ENCODE data around the gene ZNF296. TPM values are rescaled to one million over a fixed set of nuclear protein-coding genes. Genes with fewer than 3 reads are reported as not detected.

Gene ZNF296
- total and polyA plus RNA-seq, 2 of the 13 experiments (the other 11 are each of a cell fraction or from before 2014, with no cell fraction given) = 0.26 to 0.62 TPM

DNA sequence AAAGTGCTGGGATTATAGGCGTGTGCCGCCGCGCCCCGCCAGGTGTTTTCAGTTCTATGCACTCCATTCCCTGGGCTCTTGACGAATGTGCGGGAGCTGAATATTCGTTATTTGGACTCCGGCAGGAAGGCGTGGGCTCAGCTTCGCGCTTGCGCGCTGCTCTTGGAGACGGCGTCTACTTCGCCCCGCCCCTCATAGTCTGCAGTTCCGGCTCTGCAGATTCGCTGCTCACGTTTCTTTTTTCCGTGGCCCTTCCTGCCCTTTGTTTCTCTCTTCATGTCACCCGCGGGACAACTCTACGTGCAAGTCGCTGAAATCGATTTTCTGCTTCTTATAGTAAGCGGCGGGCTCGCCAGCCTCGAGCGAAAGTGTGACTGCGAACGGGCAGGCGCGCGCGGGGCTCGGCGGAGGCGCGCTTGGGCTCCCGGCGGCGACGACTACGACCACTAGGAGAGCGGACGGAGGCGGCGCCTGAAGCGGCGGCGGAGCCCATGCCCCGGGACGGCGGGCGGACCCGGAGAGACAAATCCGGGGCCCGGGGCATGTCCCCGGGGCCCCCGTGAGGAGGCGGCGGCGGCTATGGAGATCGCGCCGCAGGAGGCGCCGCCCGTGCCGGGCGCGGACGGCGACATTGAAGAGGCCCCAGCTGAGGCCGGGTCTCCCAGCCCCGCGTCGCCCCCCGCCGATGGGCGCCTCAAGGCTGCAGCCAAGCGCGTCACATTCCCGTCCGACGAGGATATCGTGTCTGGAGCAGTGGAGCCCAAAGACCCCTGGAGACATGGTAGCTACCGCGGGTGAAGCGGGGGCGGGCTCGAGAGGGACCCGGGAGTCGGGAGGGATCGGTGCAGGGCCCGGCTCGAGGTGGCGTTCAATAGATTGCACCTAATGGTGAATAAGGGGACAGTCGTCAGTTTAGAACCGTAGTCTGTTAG, 16.7 kb upstream of the ZNF296 start, which contains the start of gene PPP1R37 (continued):
- TF ChIP-seq CBX5 (CRISPR knock-in tag; IDR thresholded peaks at IDR 0.05; ENCODE audit: borderline replicate concordance) (peak; percentile 23; the same call in 1 of the 2 replicates), MAFK (conservative IDR thresholded peaks at IDR 0.05 in 1 of 2, IDR thresholded peaks at IDR 0.05 in 1 of 2; ENCODE audit: low read length in 2 of 2) (no peak), GLI4 (CRISPR knock-in tag; IDR thresholded peaks at IDR 0.05; ENCODE audit: borderline replicate concordance) (no peak), KLF13 (CRISPR knock-in tag; IDR thresholded peaks at IDR 0.05) (no peak; the same call in 1 of the 2 replicates), KDM1A (CRISPR knock-in tag; IDR thresholded peaks at IDR 0.05) (no peak), NR1H2 (CRISPR knock-in tag; IDR thresholded peaks at IDR 0.05; ENCODE audit: borderline replicate concordance, low read depth) (no peak), KLF15 (CRISPR knock-in tag; IDR thresholded peaks at IDR 0.05; ENCODE audit: borderline replicate concordance) (no peak), ZNF816 (CRISPR knock-in tag; IDR thresholded peaks at IDR 0.05; ENCODE audit: borderline replicate concordance) (no peak; the same call in 1 of the 2 replicates), ZFP36L1 (CRISPR knock-in tag; IDR thresholded peaks at IDR 0.05) (no peak), ZSCAN29 (CRISPR knock-in tag; conservative IDR thresholded peaks at IDR 0.05) (no peak; the same call in 1 of the 2 replicates), DR1 (CRISPR knock-in tag; IDR thresholded peaks at IDR 0.05) (peak; percentile 43; the same call in 1 of the 2 replicates), ZNF264 (CRISPR knock-in tag; IDR thresholded peaks at IDR 0.05) (peak; percentile 56; the same call in 1 of the 2 replicates), TCF7 (IDR thresholded peaks at IDR 0.05; ENCODE audit: low read depth) (no peak), ZNF136 (CRISPR knock-in tag; IDR thresholded peaks at IDR 0.05; ENCODE audit: low read depth) (0 out of 2 replicates have a peak, but pooled peaks have one; percentile 26), NKX3-1 (CRISPR knock-in tag; IDR thresholded peaks at IDR 0.05) (no peak), NPAS2 (CRISPR knock-in tag; IDR thresholded peaks at IDR 0.05; ENCODE audit: borderline replicate concordance) (no peak), SOX6 (IDR thresholded peaks at IDR 0.05) (no peak), SOX6 (CRISPR knock-in tag; IDR thresholded peaks at IDR 0.05) (peak; percentile 50; the same call in 1 of the 2 replicates), ZNF232 (CRISPR knock-in tag; IDR thresholded peaks at IDR 0.05; ENCODE audit: borderline replicate concordance) (no peak), NCOR1 (IDR thresholded peaks at IDR 0.05; ENCODE audit: borderline replicate concordance, low read length) (no peak; the same call in 1 of the 2 replicates), FOXK1 (CRISPR knock-in tag; IDR thresholded peaks at IDR 0.05; ENCODE audit: borderline replicate concordance, low read depth) (peak; percentile 48; the same call in 1 of the 2 replicates), TP53 (CRISPR knock-in tag; conservative IDR thresholded peaks at IDR 0.05) (peak; percentile 31; the same call in 1 of the 2 replicates), CAMTA2 (CRISPR knock-in tag; IDR thresholded peaks at IDR 0.05; ENCODE audit: borderline replicate concordance) (0 out of 2 replicates have a peak, but pooled peaks have one; percentile 18), ZNF557 (CRISPR knock-in tag; IDR thresholded peaks at IDR 0.05) (no peak), NR3C1 (CRISPR knock-in tag; IDR thresholded peaks at IDR 0.05) (no peak), XRCC5 (optimal IDR thresholded peaks at IDR 0.05; ENCODE audit: low read length) (peak; percentile 79), ZNF326 (CRISPR knock-in tag; IDR thresholded peaks at IDR 0.05; ENCODE audit: borderline replicate concordance) (no peak)
- TF ChIP-seq, protein P1, sequence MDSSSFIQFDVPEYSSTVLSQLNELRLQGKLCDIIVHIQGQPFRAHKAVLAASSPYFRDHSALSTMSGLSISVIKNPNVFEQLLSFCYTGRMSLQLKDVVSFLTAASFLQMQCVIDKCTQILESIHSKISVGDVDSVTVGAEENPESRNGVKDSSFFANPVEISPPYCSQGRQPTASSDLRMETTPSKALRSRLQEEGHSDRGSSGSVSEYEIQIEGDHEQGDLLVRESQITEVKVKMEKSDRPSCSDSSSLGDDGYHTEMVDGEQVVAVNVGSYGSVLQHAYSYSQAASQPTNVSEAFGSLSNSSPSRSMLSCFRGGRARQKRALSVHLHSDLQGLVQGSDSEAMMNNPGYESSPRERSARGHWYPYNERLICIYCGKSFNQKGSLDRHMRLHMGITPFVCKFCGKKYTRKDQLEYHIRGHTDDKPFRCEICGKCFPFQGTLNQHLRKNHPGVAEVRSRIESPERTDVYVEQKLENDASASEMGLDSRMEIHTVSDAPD (CRISPR knock-in tag; IDR thresholded peaks at IDR 0.05) = no peak
- TF ChIP-seq, protein P2, sequence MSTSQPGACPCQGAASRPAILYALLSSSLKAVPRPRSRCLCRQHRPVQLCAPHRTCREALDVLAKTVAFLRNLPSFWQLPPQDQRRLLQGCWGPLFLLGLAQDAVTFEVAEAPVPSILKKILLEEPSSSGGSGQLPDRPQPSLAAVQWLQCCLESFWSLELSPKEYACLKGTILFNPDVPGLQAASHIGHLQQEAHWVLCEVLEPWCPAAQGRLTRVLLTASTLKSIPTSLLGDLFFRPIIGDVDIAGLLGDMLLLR (CRISPR knock-in tag; IDR thresholded peaks at IDR 0.05) = no peak
